PC-3 (cell line): ENCODE data around the gene SMIM44.

Experiments used
- CTCF ChIP-seq: fragments of 300-600 bp; sonication (generic); conservative IDR thresholded peaks from 2 replicates; pipeline ENCODE4 v1.5.1; 2017; ENCODE audit warnings: antibody characterized with exemption, low read depth, mild to moderate bottlenecking, low read length
- EZH2 ChIP-seq: fragments of 300-600 bp; sonication (generic); IDR thresholded peaks from one replicate; pipeline ENCODE4 v1.6.1; 2017; ENCODE audit warnings: antibody characterized with exemption, mild to moderate bottlenecking, low read length; ENCODE audit not compliant: unreplicated experiment

DNA sequence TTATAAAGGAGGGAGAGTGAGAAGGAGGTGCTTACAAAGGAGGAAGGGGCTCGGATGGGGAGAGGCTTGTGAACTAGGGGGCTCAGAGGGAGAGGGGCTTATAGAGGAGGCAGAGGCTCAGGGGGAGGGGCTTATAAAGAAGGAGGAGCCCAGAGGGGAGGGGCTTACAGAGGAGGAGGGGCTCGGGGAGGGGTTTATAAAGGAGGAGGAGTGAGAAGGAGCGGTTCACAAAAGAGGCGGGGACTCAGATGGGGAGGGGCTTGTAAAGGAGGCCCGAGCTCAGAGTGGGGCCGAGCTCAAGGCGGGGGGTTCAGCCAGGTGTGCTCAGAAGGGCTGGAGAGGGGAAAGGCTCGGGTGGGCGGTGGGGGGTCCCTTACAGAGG is 3.4 kb downstream of the SMIM44 start:
- TF ChIP-seq CTCF (no peak), EZH2 (no peak)
